Astrocyte (in vitro differentiated cells and primary cell): ENCODE measurements around the gene NMT1. TPM values are rescaled to one million over a fixed set of nuclear protein-coding genes. Genes with fewer than 3 reads are reported as not detected.

ENCODE experiments used
- DNase-seq: peaks from one replicate; pipeline ENCODE4 v3.0.0-alpha.2; 2010; ENCODE audit warnings: low read depth
- FAIRE-seq: peaks from 2 replicates; lab custom pipeline; 2011; peaks lifted over from hg19 to GRCh38; lab: Jason Lieb, UNC
- H2AFZ ChIP-seq: 2 replicates; pipeline ENCODE4 v1.6.0; 2012; ENCODE audit warnings: low read depth, low read length, inconsistent platforms
- H3K27ac ChIP-seq: 2 replicates; pipeline ENCODE4 v1.5.1; 2011; ENCODE audit warnings: low read depth, low read length, inconsistent platforms
- H3K27me3 ChIP-seq: 2 replicates; pipeline ENCODE4 v1.6.0; 2011; ENCODE audit warnings: low read length, inconsistent platforms; ENCODE audit not compliant: insufficient read depth
- H3K36me3 ChIP-seq: 2 replicates; pipeline ENCODE4 v1.5.1; 2011; ENCODE audit warnings: low read length, inconsistent platforms; ENCODE audit not compliant: insufficient read depth
- H3K4me1 ChIP-seq: 2 replicates; pipeline ENCODE4 v1.5.1; 2011; ENCODE audit warnings: low read length, inconsistent platforms; ENCODE audit not compliant: insufficient read depth
- H3K4me2 ChIP-seq: 2 replicates; pipeline ENCODE4 v1.6.0; 2012; ENCODE audit warnings: low read length, inconsistent platforms
- H3K4me3 ChIP-seq: 2 replicates; pipeline ENCODE4 v1.5.1; 2011; ENCODE audit warnings: low read depth, mild to moderate bottlenecking, low read length, inconsistent platforms; ENCODE audit not compliant: insufficient read depth
- H3K79me2 ChIP-seq: 2 replicates; pipeline ENCODE4 v1.6.0; 2012; ENCODE audit warnings: mild to moderate bottlenecking, low read length, inconsistent platforms; ENCODE audit not compliant: insufficient read depth
- H3K9ac ChIP-seq: 2 replicates; pipeline ENCODE4 v1.6.0; 2012; ENCODE audit warnings: mild to moderate bottlenecking, low read length, inconsistent platforms
- H3K9me3 ChIP-seq: 2 replicates; pipeline ENCODE4 v1.5.1; 2012; ENCODE audit warnings: low read depth, mild to moderate bottlenecking, low read length, inconsistent platforms; ENCODE audit not compliant: insufficient read depth
- H4K20me1 ChIP-seq: 2 replicates; pipeline ENCODE4 v1.6.0; 2012; ENCODE audit warnings: low read length, inconsistent platforms; ENCODE audit not compliant: insufficient read depth
- H3K27ac Mint-ChIP-seq: one replicate; pipeline ENCODE4 v1.8.0; 2021; ENCODE audit warnings: mild to moderate bottlenecking, mixed read lengths; ENCODE audit not compliant: unreplicated experiment
- H3K27me3 Mint-ChIP-seq: one replicate; pipeline ENCODE4 v1.8.0; 2021; ENCODE audit warnings: low read depth, mixed read lengths; ENCODE audit not compliant: unreplicated experiment
- H3K36me3 Mint-ChIP-seq: one replicate; pipeline ENCODE4 v1.8.0; 2021; ENCODE audit warnings: low read depth, mixed read lengths; ENCODE audit not compliant: unreplicated experiment
- H3K4me1 Mint-ChIP-seq: one replicate; pipeline ENCODE4 v1.8.0; 2021; ENCODE audit warnings: low read depth, mixed read lengths; ENCODE audit not compliant: unreplicated experiment
- H3K4me3 Mint-ChIP-seq: one replicate; pipeline ENCODE4 v1.8.0; 2021; ENCODE audit warnings: mild to moderate bottlenecking, moderate library complexity, mixed read lengths; ENCODE audit not compliant: unreplicated experiment
- H3K9me3 Mint-ChIP-seq: one replicate; pipeline ENCODE4 v1.8.0; 2021; ENCODE audit warnings: mild to moderate bottlenecking, mixed read lengths; ENCODE audit not compliant: unreplicated experiment
- EZH2 ChIP-seq: IDR thresholded peaks from 2 replicates; pipeline ENCODE4 v1.6.1; 2012; ENCODE audit warnings: mild to moderate bottlenecking, low read length, inconsistent platforms; ENCODE audit not compliant: insufficient read depth
- total RNA-seq: library from RNA; stranded (reverse); gene quantifications from 2 replicates; pipeline ENCODE4 v1.2.1, GENCODE V29; 2021
- TF ChIP-seq, protein P1 (sequence below): IDR thresholded peaks from 2 replicates; pipeline ENCODE4 v1.5.1; 2011; ENCODE audit warnings: low read depth, mild to moderate bottlenecking, inconsistent platforms, low read length, moderate library complexity; ENCODE audit not compliant: insufficient read depth

The NMT1 gene
- total RNA-seq, 1 donor from 2014 or later = 114 TPM

GRCh38 chr17:45143094-45143670 lies 82.1 kb downstream of the NMT1 start:
- H3K4me3 ChIP-seq = no peak overlapping the region
- H3K36me3 ChIP-seq = no peaks in the 10 kb centered on the region
- no peak overlapping the region for H3K27ac Mint-ChIP-seq
- no peak for DNase-seq
- peak overlapping the region; percentile 78 for H2AFZ ChIP-seq
- H4K20me1 ChIP-seq = no peaks in the 10 kb centered on the region
- no peaks in the 10 kb centered on the region for H3K79me2 ChIP-seq
- H3K9ac ChIP-seq = peak overlapping the region; percentile 63
- H3K9me3 Mint-ChIP-seq = no peaks in the 10 kb centered on the region
- TF ChIP-seq, protein P1, sequence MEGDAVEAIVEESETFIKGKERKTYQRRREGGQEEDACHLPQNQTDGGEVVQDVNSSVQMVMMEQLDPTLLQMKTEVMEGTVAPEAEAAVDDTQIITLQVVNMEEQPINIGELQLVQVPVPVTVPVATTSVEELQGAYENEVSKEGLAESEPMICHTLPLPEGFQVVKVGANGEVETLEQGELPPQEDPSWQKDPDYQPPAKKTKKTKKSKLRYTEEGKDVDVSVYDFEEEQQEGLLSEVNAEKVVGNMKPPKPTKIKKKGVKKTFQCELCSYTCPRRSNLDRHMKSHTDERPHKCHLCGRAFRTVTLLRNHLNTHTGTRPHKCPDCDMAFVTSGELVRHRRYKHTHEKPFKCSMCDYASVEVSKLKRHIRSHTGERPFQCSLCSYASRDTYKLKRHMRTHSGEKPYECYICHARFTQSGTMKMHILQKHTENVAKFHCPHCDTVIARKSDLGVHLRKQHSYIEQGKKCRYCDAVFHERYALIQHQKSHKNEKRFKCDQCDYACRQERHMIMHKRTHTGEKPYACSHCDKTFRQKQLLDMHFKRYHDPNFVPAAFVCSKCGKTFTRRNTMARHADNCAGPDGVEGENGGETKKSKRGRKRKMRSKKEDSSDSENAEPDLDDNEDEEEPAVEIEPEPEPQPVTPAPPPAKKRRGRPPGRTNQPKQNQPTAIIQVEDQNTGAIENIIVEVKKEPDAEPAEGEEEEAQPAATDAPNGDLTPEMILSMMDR = no peak
- TF ChIP-seq EZH2 = no peak
- H3K27me3 ChIP-seq = no peaks in the 10 kb centered on the region
- no peak overlapping the region for H3K4me3 Mint-ChIP-seq
- H3K4me2 ChIP-seq = peak overlapping the region; percentile 84
- no peaks in the 10 kb centered on the region for H3K27me3 Mint-ChIP-seq
- peaks cover 1% of the 10 kb centered on the region for H3K36me3 Mint-ChIP-seq
- peaks cover 13% of the 10 kb centered on the region for H3K4me1 ChIP-seq
- no peak overlapping the region for H3K27ac ChIP-seq
- FAIRE-seq = no peak
- H3K9me3 ChIP-seq = no peaks in the 10 kb centered on the region
- H3K4me1 Mint-ChIP-seq = peaks cover 2% of the 10 kb centered on the region

DNA sequence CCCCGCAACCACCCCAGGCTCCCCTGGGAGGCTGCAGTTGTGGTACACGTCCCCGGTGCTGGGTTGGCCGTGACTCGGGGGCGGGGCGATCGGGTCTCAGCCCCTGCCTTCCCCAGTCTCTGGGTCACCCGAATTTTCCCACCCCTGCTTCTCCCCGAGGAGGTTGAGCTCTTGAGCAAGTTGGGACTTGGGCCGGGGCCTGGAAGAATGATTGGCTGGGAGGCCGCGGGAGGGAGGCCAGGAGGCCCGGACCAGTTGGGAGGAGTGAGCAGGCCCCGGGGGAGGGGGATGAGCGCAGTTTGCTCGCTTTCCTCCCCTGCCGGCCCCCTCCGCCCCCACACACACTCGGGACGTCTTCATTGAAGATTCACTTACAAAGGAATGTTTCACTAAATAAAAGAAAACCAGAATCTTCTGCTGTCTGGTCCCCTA lies 82.7 kb downstream of the NMT1 start:
- H4K20me1 ChIP-seq = peaks cover 4% of the 10 kb centered on the region
- Mint-ChIP-seq H3K4me1 (peaks cover 2% of the 10 kb centered on the region), H3K4me3 (no peak overlapping the region), H3K27ac (no peak overlapping the region), H3K9me3 (no peaks in the 10 kb centered on the region), H3K36me3 (no peaks in the 10 kb centered on the region), H3K27me3 (no peaks in the 10 kb centered on the region)
- no peak for FAIRE-seq
- H3K4me1 ChIP-seq = peaks cover 13% of the 10 kb centered on the region
- H3K9ac ChIP-seq = peak overlapping the region; percentile 63
- H3K4me3 ChIP-seq = no peak overlapping the region
- H2AFZ ChIP-seq = peak overlapping the region; percentile 78
- no peak overlapping the region for H3K27ac ChIP-seq
- peak overlapping the region; percentile 84 for H3K4me2 ChIP-seq
- peak; percentile 52 for DNase-seq
- H3K27me3 ChIP-seq = no peaks in the 10 kb centered on the region
- no peaks in the 10 kb centered on the region for H3K36me3 ChIP-seq
- TF ChIP-seq EZH2 = no peak
- TF ChIP-seq, protein P1 = no peak
- H3K79me2 ChIP-seq = peaks cover 4% of the 10 kb centered on the region
- no peaks in the 10 kb centered on the region for H3K9me3 ChIP-seq
